Osteoblast (primary cell): Measurements from ENCODE around the gene ANXA4. TPM values are rescaled to one million over a fixed set of nuclear protein-coding genes. Genes with fewer than 3 reads are reported as not detected.

ENCODE experiments used
- DNase-seq: peaks from one replicate; pipeline ENCODE4 v3.0.0; 2011; ENCODE audit warnings: low spot score, mixed read lengths; ENCODE audit not compliant: insufficient read length; ENCODE audit errors: missing footprints
- H2AFZ ChIP-seq: 2 replicates; pipeline ENCODE4 v1.6.0; 2011; ENCODE audit warnings: mild to moderate bottlenecking, low read length
- H3K27ac ChIP-seq: 2 replicates; pipeline ENCODE4 v1.5.1; 2011; ENCODE audit warnings: mild to moderate bottlenecking, low read depth, low read length, moderate library complexity
- H3K27me3 ChIP-seq: 2 replicates; pipeline ENCODE4 v1.6.0; 2012; ENCODE audit warnings: mild to moderate bottlenecking, control low read depth, inconsistent platforms, low read length, moderate library complexity; ENCODE audit not compliant: insufficient read depth
- H3K36me3 ChIP-seq: 2 replicates; pipeline ENCODE4 v1.5.1; 2011; ENCODE audit warnings: mild to moderate bottlenecking, low read length, control low read depth, moderate library complexity; ENCODE audit not compliant: insufficient read depth
- H3K4me1 ChIP-seq: 2 replicates; pipeline ENCODE4 v1.5.1; 2011; ENCODE audit warnings: mild to moderate bottlenecking, low read length, control low read depth, moderate library complexity; ENCODE audit not compliant: insufficient read depth
- H3K4me2 ChIP-seq: 2 replicates; pipeline ENCODE4 v1.6.0; 2011; ENCODE audit warnings: mild to moderate bottlenecking, low read length; ENCODE audit not compliant: insufficient read depth
- H3K4me3 ChIP-seq: fragments of 200-600 bp; sonication (generic); 3 replicates; pipeline ENCODE4 v1.5.1; 2012; ENCODE audit warnings: mild to moderate bottlenecking, low read length, inconsistent platforms; ENCODE audit not compliant: insufficient read depth
- H3K79me2 ChIP-seq: 2 replicates; pipeline ENCODE4 v1.6.0; 2012; ENCODE audit warnings: mild to moderate bottlenecking, low read length, control low read depth, inconsistent platforms; ENCODE audit not compliant: insufficient read depth
- H3K9me3 ChIP-seq: 2 replicates; pipeline ENCODE4 v1.5.1; 2011; ENCODE audit warnings: low read depth, low read length, control low read depth
- H4K20me1 ChIP-seq: 2 replicates; pipeline ENCODE4 v1.6.0; 2012; ENCODE audit warnings: mild to moderate bottlenecking, low read length, control low read depth; ENCODE audit not compliant: insufficient read depth
- total RNA-seq: library from RNA; depleted of rRNA; stranded (reverse); fragments of >200 nt; gene quantifications from 2 replicates; pipeline ENCODE4 v1.2.3, GENCODE V29; 2012
- TF ChIP-seq, protein P1 (sequence below): IDR thresholded peaks from 2 replicates; pipeline ENCODE4 v1.5.1; 2011; ENCODE audit warnings: mild to moderate bottlenecking, low read depth, low read length, moderate library complexity; ENCODE audit errors: extremely low read depth

The ANXA4 gene
- total RNA-seq, 1 donor: 38.4 TPM

DNA sequence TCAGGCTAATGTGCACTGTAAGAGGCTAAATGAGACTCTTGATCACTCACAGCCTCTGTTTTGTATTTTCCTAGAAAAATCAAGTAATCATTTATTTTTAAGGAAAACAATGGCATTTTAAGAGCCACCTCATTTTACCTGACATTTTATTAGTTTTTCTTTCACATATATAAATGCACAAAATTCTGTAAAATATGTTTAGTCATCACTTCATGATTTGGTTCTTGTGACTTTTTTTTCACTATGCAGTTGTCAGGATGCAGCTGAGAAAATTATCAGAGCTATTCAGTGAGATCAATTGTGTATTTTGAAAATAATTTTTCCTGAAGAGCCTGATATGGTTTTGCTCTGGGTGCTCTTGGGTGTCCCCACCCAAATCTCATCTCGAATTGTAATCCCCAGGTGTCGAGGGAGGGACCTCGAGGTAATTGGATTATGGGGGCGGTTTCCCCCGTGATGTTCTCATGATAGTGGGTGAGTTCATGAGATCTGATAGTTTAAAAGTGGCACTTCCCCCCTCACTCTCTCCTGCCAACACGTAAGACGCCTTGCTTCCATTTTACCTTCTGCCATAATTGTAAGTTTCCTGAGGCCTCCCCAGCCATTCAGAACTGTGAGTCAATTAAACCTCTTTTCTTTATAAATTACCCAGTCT lies 16.1 kb upstream of the ANXA4 start:
- no peak overlapping the region for H3K27ac ChIP-seq

DNA sequence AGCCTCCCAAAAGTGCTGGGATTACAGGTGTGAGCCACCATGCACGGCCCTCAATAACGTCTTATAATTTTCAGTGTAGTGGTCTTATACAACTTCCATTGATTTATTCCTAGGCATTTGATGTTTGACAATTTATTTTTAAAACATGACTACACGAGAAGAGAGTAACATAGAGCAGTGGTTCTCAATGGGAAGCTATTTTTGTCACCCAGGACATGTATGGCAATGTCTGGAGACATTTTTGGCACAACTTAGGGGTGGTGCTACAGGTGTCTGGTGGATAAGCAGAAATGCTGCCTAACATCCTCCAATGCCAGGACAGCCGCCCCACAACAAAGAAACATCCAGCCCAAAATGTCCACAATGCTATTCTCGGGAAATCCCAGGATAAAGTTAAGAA lies 12.7 kb upstream of the ANXA4 start:
- Histone ChIP-seq H3K27ac (no peak overlapping the region), H3K27me3 (no peaks in the 10 kb centered on the region), H3K4me2 (no peak overlapping the region), H3K4me1 (no peaks in the 10 kb centered on the region), H3K36me3 (no peaks in the 10 kb centered on the region), H2AFZ (no peak overlapping the region), H3K4me3 (no peak overlapping the region), H3K79me2 (no peaks in the 10 kb centered on the region), H3K9me3 (no peaks in the 10 kb centered on the region), H4K20me1 (no peaks in the 10 kb centered on the region)
- DNase-seq: no peak
- TF ChIP-seq, protein P1, sequence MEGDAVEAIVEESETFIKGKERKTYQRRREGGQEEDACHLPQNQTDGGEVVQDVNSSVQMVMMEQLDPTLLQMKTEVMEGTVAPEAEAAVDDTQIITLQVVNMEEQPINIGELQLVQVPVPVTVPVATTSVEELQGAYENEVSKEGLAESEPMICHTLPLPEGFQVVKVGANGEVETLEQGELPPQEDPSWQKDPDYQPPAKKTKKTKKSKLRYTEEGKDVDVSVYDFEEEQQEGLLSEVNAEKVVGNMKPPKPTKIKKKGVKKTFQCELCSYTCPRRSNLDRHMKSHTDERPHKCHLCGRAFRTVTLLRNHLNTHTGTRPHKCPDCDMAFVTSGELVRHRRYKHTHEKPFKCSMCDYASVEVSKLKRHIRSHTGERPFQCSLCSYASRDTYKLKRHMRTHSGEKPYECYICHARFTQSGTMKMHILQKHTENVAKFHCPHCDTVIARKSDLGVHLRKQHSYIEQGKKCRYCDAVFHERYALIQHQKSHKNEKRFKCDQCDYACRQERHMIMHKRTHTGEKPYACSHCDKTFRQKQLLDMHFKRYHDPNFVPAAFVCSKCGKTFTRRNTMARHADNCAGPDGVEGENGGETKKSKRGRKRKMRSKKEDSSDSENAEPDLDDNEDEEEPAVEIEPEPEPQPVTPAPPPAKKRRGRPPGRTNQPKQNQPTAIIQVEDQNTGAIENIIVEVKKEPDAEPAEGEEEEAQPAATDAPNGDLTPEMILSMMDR: no peak

More for the DNA sequence above, 16.1 kb upstream of the ANXA4 start:
- Histone ChIP-seq H3K9me3 (no peaks in the 10 kb centered on the region), H2AFZ (peak overlapping the region; percentile 29), H3K4me3 (no peak overlapping the region), H3K4me1 (no peaks in the 10 kb centered on the region), H3K4me2 (no peak overlapping the region), H3K36me3 (no peaks in the 10 kb centered on the region), H3K27me3 (no peaks in the 10 kb centered on the region), H3K79me2 (no peaks in the 10 kb centered on the region), H4K20me1 (no peaks in the 10 kb centered on the region)
- TF ChIP-seq, protein P1: no peak
- DNase-seq: no peak

DNA sequence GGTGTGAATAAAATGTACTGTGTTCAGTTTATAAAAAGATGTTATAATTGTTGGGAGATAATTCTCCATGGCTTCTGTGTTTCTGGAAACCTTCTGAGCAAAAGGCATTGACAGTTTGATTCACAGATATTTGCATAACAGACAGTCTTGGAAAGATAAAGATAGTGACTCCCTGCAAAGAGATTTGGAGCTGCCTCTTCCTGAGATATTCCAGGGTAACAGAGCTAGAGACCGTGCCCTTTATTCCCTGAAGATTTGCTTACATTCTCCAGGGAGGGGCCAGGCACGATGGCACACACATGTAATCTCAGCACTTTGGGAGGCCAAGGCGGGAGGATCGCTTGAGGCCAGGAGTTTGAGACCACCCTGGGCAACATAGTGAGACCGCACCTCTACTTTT lies 12.2 kb upstream of the ANXA4 start:
- TF ChIP-seq, protein P1: no peak
- Histone ChIP-seq H3K79me2 (no peaks in the 10 kb centered on the region), H3K36me3 (no peaks in the 10 kb centered on the region), H4K20me1 (no peaks in the 10 kb centered on the region), H3K4me1 (no peaks in the 10 kb centered on the region), H2AFZ (no peak overlapping the region), H3K27ac (no peak overlapping the region), H3K9me3 (no peaks in the 10 kb centered on the region), H3K4me2 (no peak overlapping the region), H3K27me3 (no peaks in the 10 kb centered on the region), H3K4me3 (no peak overlapping the region)
- no peak for DNase-seq

DNA sequence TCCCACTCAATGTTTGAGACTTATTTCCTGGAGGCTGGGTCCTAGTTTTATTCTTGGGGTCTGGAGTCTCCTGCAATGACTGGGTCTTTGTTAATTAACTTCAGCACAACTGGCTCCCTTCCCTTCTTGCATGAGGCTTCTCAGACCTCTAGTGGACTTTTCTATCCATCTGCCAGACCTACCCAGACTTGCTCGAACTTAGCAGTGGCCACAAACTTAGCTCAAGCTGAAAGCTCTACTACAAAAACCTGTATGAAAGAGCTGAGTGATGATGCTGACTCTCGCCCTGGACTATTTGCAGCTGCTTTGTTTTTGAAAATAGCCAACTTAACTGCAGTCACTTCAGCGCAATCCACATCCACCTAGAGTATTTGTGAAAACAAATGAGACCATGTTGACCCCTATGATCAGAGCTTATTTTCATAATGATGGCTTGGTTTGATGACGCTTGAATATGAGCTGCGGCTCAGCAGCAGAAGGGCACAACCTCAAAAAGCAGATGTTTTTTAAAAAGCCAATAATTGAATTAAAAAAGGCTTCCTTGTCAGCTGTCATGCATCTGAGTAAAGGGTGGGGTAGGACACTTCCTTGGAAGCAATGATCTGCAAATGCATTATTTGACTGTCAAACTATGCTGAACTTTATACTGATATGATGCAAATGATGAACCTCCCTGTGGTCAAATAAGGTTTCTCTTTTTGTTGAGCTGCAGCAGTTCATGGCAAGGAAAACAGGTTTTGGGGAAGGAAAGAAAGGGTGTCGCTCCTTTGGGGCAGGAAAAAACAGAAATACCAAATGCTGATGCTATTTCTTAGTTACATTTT lies 10.6 kb upstream of the ANXA4 start:
- Histone ChIP-seq H3K4me2 (no peak overlapping the region), H3K4me3 (no peak overlapping the region), H3K27me3 (no peaks in the 10 kb centered on the region), H3K27ac (no peak overlapping the region), H3K4me1 (no peaks in the 10 kb centered on the region), H3K36me3 (no peaks in the 10 kb centered on the region), H3K9me3 (no peaks in the 10 kb centered on the region), H4K20me1 (no peaks in the 10 kb centered on the region), H3K79me2 (no peaks in the 10 kb centered on the region), H2AFZ (no peak overlapping the region)
- TF ChIP-seq, protein P1: no peak
- DNase-seq: no peak
